GM19035 (cell line): Measurements from ENCODE around the gene C22orf15.

Experiments
- ATAC-seq: cut with Tn5 transposase; IDR thresholded peaks from one replicate; pipeline ENCODE4 v1.9.1; 2021; ENCODE audit not compliant: unreplicated experiment

C22orf15 gene

GRCh38 chr22:23750714-23751440, 11.9 kb upstream of the C22orf15 start, which contains the start of gene ZNF70:
Gene ZNF70 (minus strand): TSS chr22:23751112. CDS start chr22:23745140, 5,972 bp downstream.
- ATAC-seq = peak; percentile 75

- peak; percentile 11 for ATAC-seq
Measured at GRCh38 chr22:23751441-23751996, 11.3 kb upstream of the C22orf15 start.

- ATAC-seq = no peak
Measured at GRCh38 chr22:23752090-23752691, 10.6 kb upstream of the C22orf15 start.

GRCh38 chr22:23752750-23753149, 10.0 kb upstream of the C22orf15 start:
- no peak for ATAC-seq

- no peak for ATAC-seq
Measured at GRCh38 chr22:23753385-23753784, 9.4 kb upstream of the C22orf15 start.

GRCh38 chr22:23754220-23754919, 8.4 kb upstream of the C22orf15 start, which contains the start of gene VPREB3:
Gene VPREB3 (minus strand): TSS chr22:23754425. CDS start chr22:23754363, 62 bp downstream.
- no peak for ATAC-seq

GRCh38 chr22:23754980-23755636, 7.7 kb upstream of the C22orf15 start:
- no peak for ATAC-seq

GRCh38 chr22:23755711-23756110, 7.1 kb upstream of the C22orf15 start:
- no peak for ATAC-seq

- ATAC-seq = no peak
Measured at GRCh38 chr22:23756891-23757290, 5.9 kb upstream of the C22orf15 start.

GRCh38 chr22:23759566-23759965, 3.2 kb upstream of the C22orf15 start:
- ATAC-seq = no peak

- no peak for ATAC-seq
Measured at GRCh38 chr22:23760056-23760455, 2.7 kb upstream of the C22orf15 start.

GRCh38 chr22:23763579-23763945, 772 bp downstream of the C22orf15 start:
- no peak for ATAC-seq

GRCh38 chr22:23763954-23764353, 1.2 kb downstream of the C22orf15 start:
- ATAC-seq = no peak

- ATAC-seq = no peak
Measured at GRCh38 chr22:23764899-23765881, 2.4 kb downstream of the C22orf15 start.

GRCh38 chr22:23767303-23767672, 4.5 kb downstream of the C22orf15 start:
- ATAC-seq = no peak

GRCh38 chr22:23767673-23768548, 5.1 kb downstream of the C22orf15 start, which contains the start of gene CHCHD10:
Gene CHCHD10 (minus strand): TSS chr22:23767972. CDS start chr22:23767874, 98 bp downstream.
- no peak for ATAC-seq

GRCh38 chr22:23769321-23769965, 6.7 kb downstream of the C22orf15 start:
- no peak for ATAC-seq

- ATAC-seq = no peak
Measured at GRCh38 chr22:23772315-23772648, 9.5 kb downstream of the C22orf15 start.
